ENCODE data around the gene ZGRF1.
"Not testable (repeated sequence)": the region's sequence is repeated elsewhere in the genome, so short reads cannot be mapped to it uniquely, and the experiment has no call there.

Gene ZGRF1

DNA sequence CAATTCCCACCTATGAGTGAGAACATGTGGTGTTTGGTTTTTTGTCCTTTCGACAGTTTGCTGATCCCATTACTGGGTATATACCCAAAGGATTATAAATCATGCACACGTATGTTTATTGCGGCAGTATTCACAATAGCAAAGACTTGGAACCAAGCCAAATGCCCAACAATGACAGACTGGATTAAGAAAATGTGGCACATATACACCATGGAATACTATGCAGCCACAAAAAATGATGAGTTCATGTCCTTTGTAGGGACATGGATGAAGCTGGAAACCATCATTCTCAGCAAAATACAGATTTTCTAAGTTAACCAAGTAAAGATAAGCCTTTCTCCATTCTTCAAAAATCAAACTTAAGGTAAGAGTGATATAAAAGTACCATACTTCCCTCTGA is 82.4 kb downstream of the ZGRF1 start:
- not testable (repeated sequence) for DNase-seq

GRCh38 chr4:112552668-112553067 is 84.0 kb downstream of the ZGRF1 start:
- no peak for DNase-seq

GRCh38 chr4:112550728-112551127 is 86.0 kb downstream of the ZGRF1 start:
- DNase-seq: no peak

GRCh38 chr4:112546476-112546875 is 90.2 kb downstream of the ZGRF1 start:
- DNase-seq: no peak

GRCh38 chr4:112545346-112545745 is 91.4 kb downstream of the ZGRF1 start:
- DNase-seq: no peak

DNA sequence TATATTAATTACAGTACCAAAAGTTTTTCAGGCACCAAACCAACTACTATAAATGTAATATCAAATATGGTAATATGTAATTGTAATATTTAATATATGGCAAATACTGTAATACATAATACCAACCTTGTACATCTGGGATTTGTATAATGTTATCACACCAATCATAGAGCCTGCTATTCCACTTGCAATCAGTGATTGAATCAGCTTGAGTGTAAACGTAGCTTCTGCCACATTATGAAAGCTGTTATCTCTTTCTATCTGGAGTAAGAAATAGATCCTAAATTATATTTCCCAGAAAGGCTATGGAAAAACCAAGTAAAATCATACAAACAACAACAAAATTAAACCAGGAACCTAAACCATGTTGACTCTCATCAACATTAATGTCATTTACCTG is 96.0 kb downstream of the ZGRF1 start:
- no peak for DNase-seq

- no peak for DNase-seq
Measured at GRCh38 chr4:112536123-112536522, 100.6 kb downstream of the ZGRF1 start.

GRCh38 chr4:112532267-112532666 is 104.4 kb downstream of the ZGRF1 start:
- no peak for DNase-seq

DNA sequence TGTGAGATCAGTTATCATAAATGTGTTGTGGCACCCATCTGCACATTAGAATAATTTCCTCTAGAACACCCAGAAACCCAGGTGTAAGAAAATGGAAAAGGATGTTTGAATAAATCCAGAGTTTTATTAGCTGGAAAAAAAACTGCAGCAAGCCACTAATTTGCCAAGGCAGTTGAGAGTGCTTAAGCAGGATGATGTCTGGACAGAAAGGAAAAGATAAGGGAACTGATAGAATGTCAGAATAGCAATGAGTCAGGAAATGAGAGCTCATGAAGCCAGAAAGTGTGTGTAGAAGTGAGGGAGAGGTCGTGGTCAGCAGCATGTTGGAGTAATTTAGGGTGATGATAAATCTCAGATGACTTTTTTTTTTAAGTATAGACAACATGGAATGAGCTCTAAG is 105.6 kb downstream of the ZGRF1 start:
- no peak for DNase-seq

- no peak for DNase-seq
Measured at GRCh38 chr4:112526061-112526460, 110.6 kb downstream of the ZGRF1 start.

DNA sequence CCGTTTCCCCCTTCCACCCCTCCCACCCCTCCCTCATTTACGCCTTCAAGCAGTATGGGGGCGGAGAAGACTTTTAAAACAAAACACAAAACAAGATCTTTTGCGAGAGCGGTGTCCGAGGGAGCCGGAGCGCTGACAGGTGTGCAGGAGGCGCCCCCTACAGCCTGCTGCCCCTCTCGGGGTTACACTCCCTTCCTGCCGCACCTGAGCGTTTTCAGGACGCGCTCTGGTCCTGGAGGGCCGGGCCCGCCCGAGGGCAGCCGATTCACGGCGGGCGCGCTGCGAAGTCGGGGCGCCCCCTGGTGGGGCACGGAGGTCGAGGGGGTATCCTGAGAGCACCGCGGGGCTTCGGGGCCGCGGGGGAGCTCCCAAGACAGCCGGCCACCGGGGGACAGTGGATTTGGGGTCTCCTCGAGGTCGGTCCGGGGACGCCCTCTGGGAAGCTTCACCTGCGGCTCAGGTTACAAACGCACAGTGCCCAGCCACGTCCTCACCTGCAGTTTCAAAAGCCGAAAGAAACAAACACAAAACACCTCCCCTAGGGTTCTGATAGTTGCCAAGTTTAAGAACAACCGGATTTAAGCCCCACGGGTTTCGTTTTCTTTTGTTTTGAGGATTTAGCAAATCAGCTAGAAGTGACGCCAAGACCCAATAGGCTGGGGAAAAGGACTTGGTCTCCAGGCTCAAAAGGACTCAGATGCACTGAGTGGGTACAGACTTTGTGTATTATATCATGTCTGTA is 112.8 kb downstream of the ZGRF1 start:
- peak; percentile 87 to 88 for DNase-seq

- peak; percentile 59 to 73 for DNase-seq
Measured at GRCh38 chr4:112523008-112523721, 113.5 kb downstream of the ZGRF1 start.

- DNase-seq: peak; percentile 18 to 23
Measured at GRCh38 chr4:112522431-112522830, 114.3 kb downstream of the ZGRF1 start.

DNA sequence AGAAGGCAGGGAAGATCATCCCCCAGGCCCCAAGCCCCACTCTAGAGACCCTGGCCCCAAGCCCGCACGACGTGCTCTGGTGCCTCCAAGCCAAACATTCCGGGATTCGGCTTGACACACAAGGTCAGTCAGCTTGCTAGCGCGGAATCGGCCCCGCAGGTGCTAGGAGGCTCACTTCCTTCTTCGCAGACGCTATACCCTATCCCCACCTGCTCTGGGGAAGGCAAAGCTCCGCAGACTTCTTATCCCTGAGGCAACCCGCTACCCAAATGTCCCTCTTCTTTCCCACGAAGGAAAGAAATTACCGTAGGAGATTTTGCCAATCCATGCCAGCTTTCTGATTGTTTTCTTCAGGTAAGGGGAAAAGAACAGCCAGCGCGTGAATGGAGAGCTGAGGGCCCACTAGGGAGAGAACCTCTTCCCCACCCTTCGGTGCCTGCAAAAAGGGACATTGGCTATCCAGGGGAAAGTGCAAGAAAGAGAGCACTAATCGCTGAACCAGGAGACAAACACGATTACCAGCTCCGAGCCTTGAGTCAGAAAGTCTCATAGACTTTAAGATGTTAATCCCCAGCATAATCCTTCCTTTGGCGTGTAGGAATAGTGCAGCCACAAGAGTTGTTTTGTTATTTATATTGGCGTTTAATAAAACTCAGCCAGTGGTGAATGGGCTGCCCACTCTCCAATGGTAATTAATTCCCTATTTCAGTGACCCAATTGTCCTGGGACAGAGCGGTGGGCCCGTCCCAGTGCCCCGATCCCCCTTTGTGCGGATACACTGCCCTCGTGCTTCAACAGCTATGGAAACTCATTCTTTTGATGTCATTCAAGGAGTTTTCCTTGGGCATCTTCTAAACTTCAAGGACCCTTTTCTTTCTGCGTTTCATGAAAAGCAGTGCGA is 115.3 kb downstream of the ZGRF1 start:
- peak in 1 of 2 experiments; percentile 32 for DNase-seq

- DNase-seq: peak; percentile 17 to 25
Measured at GRCh38 chr4:112520598-112521122, 116.0 kb downstream of the ZGRF1 start.

DNA sequence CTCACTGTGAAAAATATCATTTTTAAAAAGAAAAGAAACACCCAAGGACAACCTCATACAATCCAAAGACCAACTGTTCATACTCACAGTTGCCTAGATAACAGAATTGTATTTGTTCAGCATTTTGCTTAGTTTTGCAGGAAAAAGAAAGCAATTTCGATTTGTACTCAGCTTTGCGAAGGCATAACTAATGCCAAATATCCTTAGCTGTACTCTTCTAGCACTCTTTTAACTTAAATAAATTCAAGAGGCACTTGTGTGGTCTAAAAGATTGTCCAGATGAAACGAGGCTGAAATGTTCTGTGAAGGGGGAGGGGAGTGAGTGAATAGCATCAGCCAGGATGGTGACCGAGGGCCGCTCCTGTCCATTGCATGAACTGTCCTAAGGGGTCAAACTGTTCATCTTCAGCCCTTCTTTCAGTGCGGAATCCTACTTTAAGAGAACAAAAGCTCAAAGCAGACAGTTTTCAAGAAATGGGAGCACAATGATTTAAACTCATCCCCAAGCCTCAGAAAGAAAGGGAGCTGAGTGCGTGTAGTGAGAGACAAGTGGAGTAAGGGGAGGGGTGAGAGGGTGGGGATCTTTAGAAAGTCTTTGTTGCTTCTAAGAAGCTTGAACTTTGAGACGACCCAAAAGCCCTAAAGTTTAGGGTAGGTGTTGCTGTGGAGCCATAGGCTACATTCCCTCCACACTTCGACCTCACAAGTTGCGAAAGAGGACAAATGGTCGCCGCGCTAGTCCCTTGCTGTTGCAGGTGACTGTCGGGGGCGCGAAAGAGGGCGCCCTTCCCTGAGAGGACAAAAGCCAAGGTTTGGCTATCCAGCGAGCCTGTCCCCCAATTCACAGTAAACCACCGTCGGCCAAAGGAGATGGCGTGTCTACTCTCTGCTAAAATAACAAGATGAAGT is 116.8 kb downstream of the ZGRF1 start:
- peak; percentile 29 to 32 for DNase-seq

- DNase-seq: no peak
Measured at GRCh38 chr4:112518675-112519074, 118.0 kb downstream of the ZGRF1 start.

- no peak for DNase-seq
Measured at GRCh38 chr4:112517911-112518310, 118.8 kb downstream of the ZGRF1 start.

- DNase-seq: peak; percentile 41 to 48
Measured at GRCh38 chr4:112517067-112517634, 119.6 kb downstream of the ZGRF1 start.

DNA sequence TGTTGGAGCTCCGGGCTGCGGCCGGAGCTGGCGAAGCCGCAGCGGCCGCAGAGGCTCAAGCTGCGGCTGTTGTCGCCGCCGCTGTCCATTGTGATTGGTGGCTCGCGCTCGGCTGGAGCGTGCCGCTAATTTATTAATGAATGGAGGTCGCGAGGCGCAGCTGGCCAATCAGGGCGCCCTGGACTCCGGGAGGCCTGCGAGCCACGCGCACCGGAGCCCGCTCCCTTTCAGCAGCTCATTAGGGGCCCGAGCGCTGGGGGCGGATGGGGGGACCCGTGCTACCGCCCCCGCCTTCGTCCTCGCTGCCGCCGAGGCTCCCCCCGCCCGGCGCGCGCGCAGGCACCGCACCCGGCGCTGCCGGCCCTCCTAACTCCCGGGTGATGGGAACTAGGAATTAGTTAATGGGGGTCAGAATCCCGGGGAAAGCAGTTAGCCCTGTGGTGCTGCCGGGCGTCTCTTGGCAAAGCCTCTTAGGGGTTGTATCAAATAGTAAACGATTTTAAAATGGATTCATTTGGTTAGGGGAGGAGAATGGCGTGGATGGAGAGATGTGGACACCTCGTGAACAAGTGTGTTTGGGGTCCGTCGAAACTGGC is 120.1 kb downstream of the ZGRF1 start:
- peak in 1 of 2 experiments; percentile 27 for DNase-seq

GRCh38 chr4:112516066-112516470 is 120.6 kb downstream of the ZGRF1 start, which contains the start of gene NEUROG2:
TSS of gene NEUROG2 (minus strand) at chr4:112516180. CDS start at chr4:112515475, 705 bp downstream.
- DNase-seq: no peak

Measured in activated T-cell treated with anti-CD3 and anti-CD28 coated beads, Interleukin-2, amount 50 U/mL, for 48 hours (primary cell).